Endothelial cell of umbilical vein (primary cell): ENCODE results near the gene SDF4.

ENCODE experiments used
- POLR2A ChIP-seq: IDR thresholded peaks from 2 replicates; pipeline ENCODE4 v1.6.1; 2012; ENCODE audit warnings: low read depth, mild to moderate bottlenecking, control low read depth, low read length
- TF ChIP-seq, protein P1 (sequence below), 2 donors: IDR thresholded peaks; 1 replicate in 1 of 2; 2 replicates in 1 of 2; pipeline ENCODE4 v1.5.1; 2011; ENCODE audit warnings: low read length in 2 of 2, mild to moderate bottlenecking in 2 of 2, moderate library complexity in 2 of 2, control low read depth in 1 of 2, inconsistent platforms in 1 of 2, low read depth in 1 of 2; ENCODE audit not compliant: insufficient read depth in 1 of 2; ENCODE audit errors: extremely low read depth in 1 of 2

DNA sequence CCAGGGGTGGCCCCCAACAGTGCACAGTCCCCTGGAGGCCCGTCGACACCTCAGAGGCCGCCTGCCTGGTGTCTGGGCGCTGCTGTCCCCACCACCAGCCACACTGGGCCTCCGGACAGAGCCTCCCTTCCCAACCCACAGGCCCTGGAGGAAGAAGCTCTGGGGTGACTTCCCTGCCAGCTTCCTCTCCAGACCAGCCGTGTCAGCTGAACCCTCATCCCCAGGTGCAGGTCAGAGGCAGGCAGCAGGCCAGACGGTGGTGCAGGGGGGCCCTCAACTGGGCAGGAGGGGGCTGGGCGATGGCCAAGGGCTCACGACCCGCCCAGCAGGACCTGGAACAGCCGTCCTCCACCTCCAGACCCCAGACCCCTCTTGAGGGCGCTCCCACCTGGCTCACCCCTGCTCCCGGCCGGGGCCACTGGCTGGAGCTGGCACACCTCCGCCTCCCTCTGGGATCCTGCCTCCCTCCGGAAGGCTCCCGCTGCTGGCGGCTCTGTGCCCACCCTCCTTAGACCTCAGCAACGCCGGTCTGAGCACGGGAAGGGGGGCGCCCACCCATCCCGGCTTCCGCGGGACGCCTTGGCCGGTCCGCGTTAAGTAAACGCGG lies 25.9 kb downstream of the SDF4 start:
- TF ChIP-seq, protein P1, sequence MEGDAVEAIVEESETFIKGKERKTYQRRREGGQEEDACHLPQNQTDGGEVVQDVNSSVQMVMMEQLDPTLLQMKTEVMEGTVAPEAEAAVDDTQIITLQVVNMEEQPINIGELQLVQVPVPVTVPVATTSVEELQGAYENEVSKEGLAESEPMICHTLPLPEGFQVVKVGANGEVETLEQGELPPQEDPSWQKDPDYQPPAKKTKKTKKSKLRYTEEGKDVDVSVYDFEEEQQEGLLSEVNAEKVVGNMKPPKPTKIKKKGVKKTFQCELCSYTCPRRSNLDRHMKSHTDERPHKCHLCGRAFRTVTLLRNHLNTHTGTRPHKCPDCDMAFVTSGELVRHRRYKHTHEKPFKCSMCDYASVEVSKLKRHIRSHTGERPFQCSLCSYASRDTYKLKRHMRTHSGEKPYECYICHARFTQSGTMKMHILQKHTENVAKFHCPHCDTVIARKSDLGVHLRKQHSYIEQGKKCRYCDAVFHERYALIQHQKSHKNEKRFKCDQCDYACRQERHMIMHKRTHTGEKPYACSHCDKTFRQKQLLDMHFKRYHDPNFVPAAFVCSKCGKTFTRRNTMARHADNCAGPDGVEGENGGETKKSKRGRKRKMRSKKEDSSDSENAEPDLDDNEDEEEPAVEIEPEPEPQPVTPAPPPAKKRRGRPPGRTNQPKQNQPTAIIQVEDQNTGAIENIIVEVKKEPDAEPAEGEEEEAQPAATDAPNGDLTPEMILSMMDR (IDR thresholded peaks at IDR 0.05; ENCODE audit: extremely low read depth in 1 of 2, insufficient read depth in 1 of 2, low read depth in 1 of 2, low read length in 2 of 2), result no peak
- no peak for TF ChIP-seq POLR2A
